ENCODE data around the gene BTBD9.
A peak's percentile ranks its signal among the peaks of the same experiment; 100 is the strongest.

The BTBD9 gene

DNA sequence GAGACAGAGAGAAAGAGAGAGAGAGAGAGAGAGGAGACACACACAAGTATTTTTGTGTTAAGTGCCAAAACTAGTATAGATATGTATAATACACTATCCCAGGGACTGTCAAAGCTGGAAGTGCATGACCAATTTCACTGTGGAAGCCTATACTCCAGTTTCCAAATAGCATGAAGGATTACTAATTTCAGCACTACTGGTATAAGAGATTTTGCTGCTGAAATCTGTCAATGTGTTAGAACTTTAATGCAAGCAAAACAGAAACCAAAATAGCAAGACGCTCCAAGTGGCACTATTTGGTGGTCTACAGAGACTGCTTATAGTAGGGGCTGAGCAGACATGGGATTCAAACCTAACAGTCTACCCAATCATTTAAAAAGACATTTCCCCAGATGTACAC lies 284.8 kb downstream of the BTBD9 start:
- no peak overlapping the region for H2BK120ac ChIP-seq (ENCODE audit: low read depth, low read length)
- no peak overlapping the region for H2AK5ac ChIP-seq (ENCODE audit: low read length)
- no peak overlapping the region for H3K27ac ChIP-seq (ENCODE audit: low read depth, low read length)
- DNase-seq = no peak
- no peak overlapping the region for H3K56ac ChIP-seq (ENCODE audit: low read length)
- no peaks in the 10 kb centered on the region for H3K36me3 ChIP-seq (ENCODE audit: control insufficient read depth, insufficient read depth, low read length)
- H3K79me1 ChIP-seq (ENCODE audit: low read length) = no peaks in the 10 kb centered on the region
- no peak overlapping the region for H4K5ac ChIP-seq (ENCODE audit: low read length)
- no peaks in the 10 kb centered on the region for H3K27me3 ChIP-seq (ENCODE audit: insufficient read depth, low read length, poor library complexity)
- H3K9ac ChIP-seq (ENCODE audit: low read length) = no peak overlapping the region
- H3K18ac ChIP-seq (ENCODE audit: low read length) = no peak overlapping the region
- no peak overlapping the region for H3K4me3 ChIP-seq (ENCODE audit: low read length)
- peak overlapping the region; percentile 6 for H3K4ac ChIP-seq (ENCODE audit: low read depth, low read length)
- H3K4me1 ChIP-seq (ENCODE audit: control insufficient read depth, low read depth, low read length) = peaks cover 6% of the 10 kb centered on the region
- no CpG with 5 or more reads among the region's 1 CpG for WGBS (ENCODE audit: extremely low coverage, insufficient coverage, low lambda C conversion rate)
- no peak overlapping the region for H2BK5ac ChIP-seq (ENCODE audit: low read length)
- H3K23ac ChIP-seq (ENCODE audit: low read length) = no peak overlapping the region
- H3K79me2 ChIP-seq (ENCODE audit: control insufficient read depth, insufficient read depth, low read length) = no peaks in the 10 kb centered on the region
- no peak overlapping the region for H3K4me2 ChIP-seq (ENCODE audit: low read length)
- no peak overlapping the region for H2BK15ac ChIP-seq (replicated peaks; ENCODE audit: low read depth)
- H4K8ac ChIP-seq (ENCODE audit: low read depth, low read length) = no peak overlapping the region

- no peak overlapping the region for H4K8ac ChIP-seq (ENCODE audit: low read depth, low read length)
- H3K36me3 ChIP-seq (ENCODE audit: control insufficient read depth, insufficient read depth, low read length) = no peaks in the 10 kb centered on the region
- WGBS (ENCODE audit: extremely low coverage, insufficient coverage, low lambda C conversion rate) = no CpG with 5 or more reads among the region's 1 CpG
- H2BK5ac ChIP-seq (ENCODE audit: low read length) = no peak overlapping the region
- no peak overlapping the region for H3K18ac ChIP-seq (ENCODE audit: low read length)
- no peaks in the 10 kb centered on the region for H3K27me3 ChIP-seq (ENCODE audit: insufficient read depth, low read length, poor library complexity)
- no peak overlapping the region for H3K56ac ChIP-seq (ENCODE audit: low read length)
- H3K4me1 ChIP-seq (ENCODE audit: control insufficient read depth, low read depth, low read length) = peaks cover 3% of the 10 kb centered on the region
- H3K27ac ChIP-seq (ENCODE audit: low read depth, low read length) = no peak overlapping the region
- no peak overlapping the region for H3K9ac ChIP-seq (ENCODE audit: low read length)
- no peaks in the 10 kb centered on the region for H3K79me2 ChIP-seq (ENCODE audit: control insufficient read depth, insufficient read depth, low read length)
- no peak overlapping the region for H4K5ac ChIP-seq (ENCODE audit: low read length)
- H3K23ac ChIP-seq (ENCODE audit: low read length) = no peak overlapping the region
- no peaks in the 10 kb centered on the region for H3K79me1 ChIP-seq (ENCODE audit: low read length)
- no peak for DNase-seq
- no peak overlapping the region for H3K4me2 ChIP-seq (ENCODE audit: low read length)
- H2BK120ac ChIP-seq (ENCODE audit: low read depth, low read length) = no peak overlapping the region
- H3K4me3 ChIP-seq (ENCODE audit: low read length) = no peak overlapping the region
- no peak overlapping the region for H2BK15ac ChIP-seq (replicated peaks; ENCODE audit: low read depth)
- H2AK5ac ChIP-seq (ENCODE audit: low read length) = no peak overlapping the region
- no peak overlapping the region for H3K4ac ChIP-seq (ENCODE audit: low read depth, low read length)
Measured at GRCh38 chr6:38354037-38354381, 285.7 kb downstream of the BTBD9 start.

- H2BK5ac ChIP-seq (ENCODE audit: low read length) = no peak overlapping the region
- H3K4ac ChIP-seq (ENCODE audit: low read depth, low read length) = no peak overlapping the region
- no peaks in the 10 kb centered on the region for H3K79me2 ChIP-seq (ENCODE audit: control insufficient read depth, insufficient read depth, low read length)
- DNase-seq = no peak
- H2AK5ac ChIP-seq (ENCODE audit: low read length) = no peak overlapping the region
- no peak overlapping the region for H3K23ac ChIP-seq (ENCODE audit: low read length)
- H4K5ac ChIP-seq (ENCODE audit: low read length) = no peak overlapping the region
- no peak overlapping the region for H3K27ac ChIP-seq (ENCODE audit: low read depth, low read length)
- no peaks in the 10 kb centered on the region for H3K27me3 ChIP-seq (ENCODE audit: insufficient read depth, low read length, poor library complexity)
- no peak overlapping the region for H3K56ac ChIP-seq (ENCODE audit: low read length)
- H3K9ac ChIP-seq (ENCODE audit: low read length) = no peak overlapping the region
- H3K36me3 ChIP-seq (ENCODE audit: control insufficient read depth, insufficient read depth, low read length) = no peaks in the 10 kb centered on the region
- no peaks in the 10 kb centered on the region for H3K79me1 ChIP-seq (ENCODE audit: low read length)
- H3K4me3 ChIP-seq (ENCODE audit: low read length) = no peak overlapping the region
- no peak overlapping the region for H2BK120ac ChIP-seq (ENCODE audit: low read depth, low read length)
- no peak overlapping the region for H2BK15ac ChIP-seq (replicated peaks; ENCODE audit: low read depth)
- H3K4me1 ChIP-seq (ENCODE audit: control insufficient read depth, low read depth, low read length) = peaks cover 3% of the 10 kb centered on the region
- WGBS (ENCODE audit: extremely low coverage, insufficient coverage, low lambda C conversion rate) = 100% methylated on average over 1 of the region's 7 CpGs
- H3K18ac ChIP-seq (ENCODE audit: low read length) = no peak overlapping the region
- H4K8ac ChIP-seq (ENCODE audit: low read depth, low read length) = no peak overlapping the region
- H3K4me2 ChIP-seq (ENCODE audit: low read length) = no peak overlapping the region
Measured at GRCh38 chr6:38353310-38354036, 286.3 kb downstream of the BTBD9 start.

- Histone ChIP-seq H3K4me2 (ENCODE audit: low read length) (no peak overlapping the region), H3K4ac (ENCODE audit: low read depth, low read length) (no peak overlapping the region), H3K27ac (ENCODE audit: low read depth, low read length) (no peak overlapping the region), H3K56ac (ENCODE audit: low read length) (no peak overlapping the region), H4K5ac (ENCODE audit: low read length) (no peak overlapping the region), H2BK5ac (ENCODE audit: low read length) (no peak overlapping the region), H2BK120ac (ENCODE audit: low read depth, low read length) (no peak overlapping the region), H3K36me3 (ENCODE audit: control insufficient read depth, insufficient read depth, low read length) (no peaks in the 10 kb centered on the region), H2AK5ac (ENCODE audit: low read length) (no peak overlapping the region), H3K18ac (ENCODE audit: low read length) (no peak overlapping the region), H3K79me1 (ENCODE audit: low read length) (no peaks in the 10 kb centered on the region), H4K8ac (ENCODE audit: low read depth, low read length) (no peak overlapping the region), H3K4me1 (ENCODE audit: control insufficient read depth, low read depth, low read length) (no peaks in the 10 kb centered on the region), H3K79me2 (ENCODE audit: control insufficient read depth, insufficient read depth, low read length) (no peaks in the 10 kb centered on the region), H3K23ac (ENCODE audit: low read length) (no peak overlapping the region), H3K4me3 (ENCODE audit: low read length) (no peak overlapping the region), H3K9ac (ENCODE audit: low read length) (no peak overlapping the region), H3K27me3 (ENCODE audit: insufficient read depth, low read length, poor library complexity) (no peaks in the 10 kb centered on the region), H2BK15ac (replicated peaks; ENCODE audit: low read depth) (no peak overlapping the region)
- WGBS (ENCODE audit: extremely low coverage, insufficient coverage, low lambda C conversion rate) = no CpG with 5 or more reads among the region's 1 CpG
- DNase-seq = no peak
Measured at GRCh38 chr6:38352636-38353035, 287.1 kb downstream of the BTBD9 start.

- DNase-seq = peak; percentile 74
- H3K4me1 ChIP-seq (ENCODE audit: control insufficient read depth, low read depth, low read length) = peaks cover 2% of the 10 kb centered on the region
- no peaks in the 10 kb centered on the region for H3K79me2 ChIP-seq (ENCODE audit: control insufficient read depth, insufficient read depth, low read length)
- H3K23ac ChIP-seq (ENCODE audit: low read length) = no peak overlapping the region
- no peaks in the 10 kb centered on the region for H3K36me3 ChIP-seq (ENCODE audit: control insufficient read depth, insufficient read depth, low read length)
- no peak overlapping the region for H4K8ac ChIP-seq (ENCODE audit: low read depth, low read length)
- no peak overlapping the region for H3K56ac ChIP-seq (ENCODE audit: low read length)
- no peak overlapping the region for H4K5ac ChIP-seq (ENCODE audit: low read length)
- H3K4ac ChIP-seq (ENCODE audit: low read depth, low read length) = peak overlapping the region; percentile 6
- no peak overlapping the region for H3K9ac ChIP-seq (ENCODE audit: low read length)
- H2BK15ac ChIP-seq (replicated peaks; ENCODE audit: low read depth) = no peak overlapping the region
- no peaks in the 10 kb centered on the region for H3K27me3 ChIP-seq (ENCODE audit: insufficient read depth, low read length, poor library complexity)
- no peak overlapping the region for H2BK5ac ChIP-seq (ENCODE audit: low read length)
- H2BK120ac ChIP-seq (ENCODE audit: low read depth, low read length) = peak overlapping the region; percentile 45
- no peak overlapping the region for H3K18ac ChIP-seq (ENCODE audit: low read length)
- no peak overlapping the region for H2AK5ac ChIP-seq (ENCODE audit: low read length)
- no peak overlapping the region for H3K4me2 ChIP-seq (ENCODE audit: low read length)
- no peaks in the 10 kb centered on the region for H3K79me1 ChIP-seq (ENCODE audit: low read length)
- H3K4me3 ChIP-seq (ENCODE audit: low read length) = no peak overlapping the region
- no peak overlapping the region for H3K27ac ChIP-seq (ENCODE audit: low read depth, low read length)
Measured at GRCh38 chr6:38350942-38351341, 288.8 kb downstream of the BTBD9 start.

GRCh38 chr6:38350220-38350619 lies 289.5 kb downstream of the BTBD9 start:
- H3K27ac ChIP-seq (ENCODE audit: low read depth, low read length) = no peak overlapping the region
- DNase-seq = no peak
- no peaks in the 10 kb centered on the region for H3K79me2 ChIP-seq (ENCODE audit: control insufficient read depth, insufficient read depth, low read length)
- H3K27me3 ChIP-seq (ENCODE audit: insufficient read depth, low read length, poor library complexity) = no peaks in the 10 kb centered on the region
- no peak overlapping the region for H3K56ac ChIP-seq (ENCODE audit: low read length)
- H3K23ac ChIP-seq (ENCODE audit: low read length) = no peak overlapping the region
- no peak overlapping the region for H2BK15ac ChIP-seq (replicated peaks; ENCODE audit: low read depth)
- H2AK5ac ChIP-seq (ENCODE audit: low read length) = no peak overlapping the region
- H2BK5ac ChIP-seq (ENCODE audit: low read length) = no peak overlapping the region
- H4K8ac ChIP-seq (ENCODE audit: low read depth, low read length) = no peak overlapping the region
- no peak overlapping the region for H2BK120ac ChIP-seq (ENCODE audit: low read depth, low read length)
- H3K4me2 ChIP-seq (ENCODE audit: low read length) = no peak overlapping the region
- H3K4me3 ChIP-seq (ENCODE audit: low read length) = no peak overlapping the region
- no peak overlapping the region for H3K18ac ChIP-seq (ENCODE audit: low read length)
- H3K4me1 ChIP-seq (ENCODE audit: control insufficient read depth, low read depth, low read length) = peaks cover 2% of the 10 kb centered on the region
- no peak overlapping the region for H3K9ac ChIP-seq (ENCODE audit: low read length)
- no peaks in the 10 kb centered on the region for H3K79me1 ChIP-seq (ENCODE audit: low read length)
- no CpG with 5 or more reads among the region's 4 CpGs for WGBS (ENCODE audit: extremely low coverage, insufficient coverage, low lambda C conversion rate)
- no peak overlapping the region for H3K4ac ChIP-seq (ENCODE audit: low read depth, low read length)
- no peak overlapping the region for H4K5ac ChIP-seq (ENCODE audit: low read length)
- H3K36me3 ChIP-seq (ENCODE audit: control insufficient read depth, insufficient read depth, low read length) = no peaks in the 10 kb centered on the region
